Muscle of leg (tissue), 11 donors: ENCODE data around the gene ITPR2. TPM values are rescaled to one million over a fixed set of nuclear protein-coding genes. Genes with fewer than 3 reads are reported as not detected.

Source experiments
- DNase-seq: peaks from one replicate; pipeline ENCODE4 v3.0.0; 2013
- H3K27ac ChIP-seq: one replicate; pipeline ENCODE4 v1.5.1; 2013; ENCODE audit warnings: mild to moderate bottlenecking, low read length, control low read depth
- H3K27me3 ChIP-seq: one replicate; pipeline ENCODE4 v1.6.1; 2013; ENCODE audit warnings: low read length; ENCODE audit not compliant: control insufficient read depth, insufficient read depth
- H3K36me3 ChIP-seq: one replicate; pipeline ENCODE4 v1.6.1; 2013; ENCODE audit warnings: low read length; ENCODE audit not compliant: control insufficient read depth, insufficient read depth
- H3K4me1 ChIP-seq: one replicate; pipeline ENCODE4 v1.6.1; 2013; ENCODE audit warnings: low read length; ENCODE audit not compliant: control insufficient read depth, insufficient read depth
- H3K4me3 ChIP-seq: one replicate; pipeline ENCODE4 v1.5.1; 2013; ENCODE audit warnings: low read length, control low read depth
- H3K9me3 ChIP-seq: replicated peaks from 2 replicates; pipeline ENCODE4 v1.6.1; 2013; ENCODE audit warnings: low read depth, low read length; ENCODE audit not compliant: control insufficient read depth
- WGBS: methylation state at CpG from one replicate; pipeline ENCODE4 v1.1.5; 2013; ENCODE audit warnings: missing lambda C conversion rate; ENCODE audit not compliant: insufficient coverage; 5-methylcytosine and 5-hydroxymethylcytosine counted together
- polyA plus RNA-seq, 8 donors: library from polyadenylated mRNA; unstranded; fragments of 120-200 nt; gene quantifications; one replicate each; pipeline versions ENCODE4 v1.2.1 to v1.2.3, GENCODE V29; 2013; ENCODE audit warnings: inconsistent platforms in 1 of 8, low replicate concordance in 1 of 8; ENCODE audit not compliant: insufficient read length in 8 of 8, insufficient read depth in 1 of 8
- total RNA-seq: library from RNA; stranded (reverse); fragments of 120-200 nt; gene quantifications from one replicate; pipeline ENCODE4 v1.2.4, GENCODE V29; 2013

The ITPR2 gene
- total and polyA plus RNA-seq, 9 donors, result 1.9 to 5.8 (median 3.5) TPM

DNA sequence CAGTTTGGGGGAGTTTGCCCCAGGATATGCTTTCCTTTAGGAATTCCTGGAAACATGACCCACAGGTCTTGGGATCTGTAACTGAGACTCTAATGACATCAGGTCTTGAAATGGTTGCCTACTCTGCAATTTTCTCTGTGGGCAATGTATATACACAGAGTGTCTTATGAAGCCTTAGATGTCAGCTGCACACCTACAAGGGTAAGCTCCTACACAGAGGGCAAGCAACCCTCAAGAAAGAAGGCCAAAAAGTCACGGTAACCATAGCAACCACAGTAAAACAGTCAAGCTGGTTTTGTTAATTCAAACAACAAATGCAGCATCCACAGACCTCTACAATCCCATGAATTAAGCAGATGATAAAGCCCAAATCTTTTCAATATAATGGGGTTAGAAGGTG is 344.6 kb downstream of the ITPR2 start:
- Histone ChIP-seq H3K27me3 (no peaks in the 10 kb centered on the region), H3K27ac (no peak overlapping the region), H3K4me1 (no peaks in the 10 kb centered on the region), H3K4me3 (no peak overlapping the region), H3K36me3 (no peaks in the 10 kb centered on the region), H3K9me3 (no peaks in the 10 kb centered on the region)
- no peak for DNase-seq
- WGBS, result no CpG with 5 or more reads among the region's 1 CpG

DNA sequence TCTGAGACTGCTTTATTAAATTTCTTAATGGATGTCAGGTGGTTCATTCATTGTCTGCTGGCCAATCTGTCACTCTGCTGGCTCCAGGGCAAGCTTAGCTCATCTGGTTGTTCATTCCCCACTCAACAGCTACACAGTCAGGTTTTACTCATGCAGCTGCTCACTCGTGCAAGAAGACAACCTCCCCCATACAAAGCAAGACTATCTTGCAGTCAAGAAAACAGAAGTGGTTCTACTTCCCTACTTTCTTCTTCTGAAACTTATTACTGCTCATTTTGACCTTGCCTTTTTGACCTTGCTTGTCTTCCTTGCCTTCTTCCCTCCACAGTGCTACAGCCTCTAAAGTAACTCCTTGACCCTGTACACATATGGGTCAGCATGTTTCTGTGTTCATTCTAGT is 359.7 kb downstream of the ITPR2 start:
- no peaks in the 10 kb centered on the region for H3K36me3 ChIP-seq
- no peak overlapping the region for H3K4me3 ChIP-seq
- H3K27ac ChIP-seq, result no peak overlapping the region
- DNase-seq, result peak; percentile 24
- no peaks in the 10 kb centered on the region for H3K9me3 ChIP-seq
- 17% methylated on average over 1 of the region's 1 CpG for WGBS
- no peaks in the 10 kb centered on the region for H3K4me1 ChIP-seq
- no peaks in the 10 kb centered on the region for H3K27me3 ChIP-seq

DNA sequence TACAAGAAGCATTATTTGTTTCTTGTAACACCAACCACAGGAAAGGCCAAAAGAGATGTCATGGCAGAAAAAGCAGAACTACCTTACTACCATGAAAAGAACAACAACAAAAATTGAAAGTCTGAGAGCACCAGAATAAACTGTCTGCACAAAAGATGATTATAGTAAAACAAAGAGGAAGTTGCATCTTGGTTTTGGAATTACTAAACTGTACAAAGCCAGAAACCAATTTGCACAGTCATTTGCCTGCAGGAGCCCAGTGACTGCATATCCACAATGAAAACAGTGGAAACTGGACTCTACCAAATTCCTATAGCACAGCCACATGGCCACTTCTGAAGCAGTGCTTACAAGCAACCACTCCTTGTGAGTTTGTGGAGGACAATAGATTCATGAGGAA is 361.4 kb downstream of the ITPR2 start:
- Histone ChIP-seq H3K4me3 (no peak overlapping the region), H3K27ac (no peak overlapping the region), H3K4me1 (no peaks in the 10 kb centered on the region), H3K9me3 (no peaks in the 10 kb centered on the region), H3K36me3 (no peaks in the 10 kb centered on the region), H3K27me3 (no peaks in the 10 kb centered on the region)
- peak; percentile 62 for DNase-seq

DNA sequence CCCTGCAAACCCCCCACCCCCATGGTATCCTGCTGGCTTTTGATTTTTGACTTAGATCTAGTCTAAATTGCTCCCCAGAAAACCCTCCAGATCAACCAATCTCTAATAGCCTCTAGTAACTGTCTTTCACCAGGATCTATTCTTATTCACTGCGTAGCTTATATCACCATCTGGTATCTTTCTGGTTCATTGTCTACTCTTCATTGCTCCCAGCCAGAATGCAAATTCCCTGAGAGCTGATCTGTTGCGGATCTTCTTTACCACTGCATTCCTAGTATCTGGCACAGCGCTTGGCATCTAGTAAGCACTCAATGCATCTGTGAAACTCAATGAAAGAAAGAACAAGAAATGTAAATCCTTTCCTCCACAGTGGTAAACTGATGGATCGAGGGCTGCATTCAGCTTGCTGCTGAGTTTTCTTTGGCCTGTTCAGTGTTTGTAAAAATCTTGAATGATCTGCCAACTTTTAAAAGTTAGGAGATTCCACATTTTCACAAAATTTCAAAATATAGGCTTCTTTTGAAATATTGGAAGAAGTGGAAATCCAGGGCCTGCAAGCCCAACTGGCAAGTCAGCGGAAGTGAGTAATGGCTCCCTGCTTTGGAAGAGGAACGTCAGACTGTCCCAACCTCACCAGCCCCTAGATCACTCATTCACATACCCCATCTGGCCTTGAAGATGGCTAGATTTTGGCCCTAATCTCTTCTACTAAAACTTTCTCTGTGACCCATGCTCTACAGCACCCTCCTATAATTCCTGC is 363.4 kb downstream of the ITPR2 start:
- no peak overlapping the region for H3K4me3 ChIP-seq
- no peaks in the 10 kb centered on the region for H3K4me1 ChIP-seq
- H3K36me3 ChIP-seq, result no peaks in the 10 kb centered on the region
- 75% methylated on average over 3 of the region's 6 CpGs for WGBS
- H3K27me3 ChIP-seq, result no peaks in the 10 kb centered on the region
- H3K9me3 ChIP-seq, result no peaks in the 10 kb centered on the region
- no peak for DNase-seq
- H3K27ac ChIP-seq, result no peak overlapping the region

DNA sequence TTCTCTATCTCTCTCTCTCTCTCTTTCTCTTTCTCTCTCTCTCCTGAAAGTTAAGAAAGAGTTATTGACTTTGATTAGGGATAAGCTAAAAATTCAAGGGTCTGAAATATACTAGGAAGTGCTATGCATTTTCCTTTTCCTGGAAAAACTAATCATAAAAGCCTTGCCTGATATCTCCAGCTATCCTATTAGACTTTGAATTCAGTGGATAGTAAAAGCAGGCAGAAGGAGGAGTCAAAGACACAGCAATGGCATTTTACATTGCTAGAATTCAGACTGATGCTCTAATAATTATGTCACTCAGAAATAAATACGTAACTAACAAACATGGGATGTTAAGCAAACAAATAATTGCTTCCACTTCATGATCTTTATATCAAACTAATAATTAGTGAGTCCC is 365.6 kb downstream of the ITPR2 start:
- H3K4me3 ChIP-seq, result no peak overlapping the region
- no peaks in the 10 kb centered on the region for H3K4me1 ChIP-seq
- DNase-seq, result no peak
- no CpG with 5 or more reads among the region's 1 CpG for WGBS
- H3K27me3 ChIP-seq, result no peaks in the 10 kb centered on the region
- H3K9me3 ChIP-seq, result no peaks in the 10 kb centered on the region
- no peak overlapping the region for H3K27ac ChIP-seq
- no peaks in the 10 kb centered on the region for H3K36me3 ChIP-seq

DNA sequence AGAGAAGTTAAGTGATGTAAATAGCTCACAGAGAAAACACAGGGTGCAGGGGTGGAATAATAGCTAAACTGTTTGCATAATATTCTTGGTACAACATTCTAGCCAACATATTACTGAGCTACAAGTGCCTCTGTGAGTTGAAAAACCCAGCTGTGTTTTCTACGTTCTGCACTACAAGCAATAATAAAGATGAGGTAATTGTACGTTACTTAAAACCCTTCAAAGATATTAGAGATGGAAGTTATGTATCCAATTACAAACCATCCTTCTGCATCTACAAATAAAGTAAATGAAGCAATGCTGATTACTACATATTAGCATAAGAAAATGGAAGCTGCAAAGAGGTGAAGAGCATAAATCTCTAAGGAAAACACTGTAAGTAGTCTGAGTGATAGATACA is 366.3 kb downstream of the ITPR2 start:
- no peaks in the 10 kb centered on the region for H3K4me1 ChIP-seq
- no peak overlapping the region for H3K4me3 ChIP-seq
- H3K36me3 ChIP-seq, result no peaks in the 10 kb centered on the region
- H3K9me3 ChIP-seq, result no peaks in the 10 kb centered on the region
- WGBS, result no CpG with 5 or more reads among the region's 2 CpGs
- peak; percentile 65 for DNase-seq
- no peaks in the 10 kb centered on the region for H3K27me3 ChIP-seq
- H3K27ac ChIP-seq, result no peak overlapping the region

DNA sequence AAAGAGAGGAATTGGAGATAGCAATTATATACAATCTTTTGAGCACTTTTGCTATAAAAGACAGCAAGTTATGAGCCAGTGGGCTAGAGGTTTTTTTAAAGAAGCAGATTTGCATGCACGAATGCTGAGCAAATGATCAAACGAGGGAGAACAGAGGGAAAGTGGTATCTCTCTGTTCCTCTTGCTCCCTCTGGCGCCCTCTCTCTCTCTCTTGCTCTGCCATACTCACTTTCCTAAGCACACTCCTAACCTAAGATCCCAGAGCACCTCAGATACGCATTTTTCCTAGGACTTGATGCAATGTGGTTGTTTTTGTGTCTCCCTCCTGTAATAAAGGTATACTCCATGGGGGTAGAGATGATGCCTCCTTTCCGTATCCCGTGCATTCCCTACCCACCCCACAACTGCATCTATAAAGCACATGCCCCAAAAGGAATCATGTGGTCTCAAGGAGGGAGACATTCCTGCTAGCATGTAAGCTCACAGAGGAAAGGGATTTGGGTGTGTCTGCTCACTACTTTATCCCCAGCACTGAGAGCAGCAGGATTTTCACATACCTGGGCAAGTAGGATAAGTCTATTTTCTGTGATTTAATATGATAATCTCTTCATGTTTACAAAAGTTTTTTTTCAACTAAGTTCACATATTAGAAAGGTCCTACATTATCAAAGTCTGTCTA is 367.4 kb downstream of the ITPR2 start:
- DNase-seq, result peak; percentile 14
- H3K9me3 ChIP-seq, result no peaks in the 10 kb centered on the region
- no peak overlapping the region for H3K4me3 ChIP-seq
- WGBS, result 40% methylated on average over 2 of the region's 6 CpGs
- H3K27me3 ChIP-seq, result no peaks in the 10 kb centered on the region
- no peaks in the 10 kb centered on the region for H3K36me3 ChIP-seq
- no peaks in the 10 kb centered on the region for H3K4me1 ChIP-seq
- H3K27ac ChIP-seq, result no peak overlapping the region

DNA sequence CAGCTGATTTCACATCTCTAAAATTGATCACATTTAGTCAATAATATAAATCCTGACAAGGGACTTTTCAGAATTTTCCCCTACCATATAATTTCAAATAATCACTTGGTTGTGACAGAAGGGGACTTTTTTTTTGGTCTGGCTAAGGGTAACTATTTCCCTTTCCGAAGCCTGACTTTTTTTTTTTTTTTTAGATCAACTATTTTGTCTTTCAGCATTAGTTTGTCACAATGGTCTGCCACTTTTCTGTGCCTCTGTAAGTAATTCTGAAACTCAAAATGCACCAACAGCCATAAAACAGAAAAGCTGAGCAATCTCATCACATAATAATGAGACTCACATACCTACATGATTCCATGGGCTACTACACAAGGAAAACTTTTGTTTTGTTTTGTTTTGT is 371.2 kb downstream of the ITPR2 start:
- DNase-seq, result no peak
- no CpG with 5 or more reads among the region's 1 CpG for WGBS
- H3K9me3 ChIP-seq, result no peaks in the 10 kb centered on the region

DNA sequence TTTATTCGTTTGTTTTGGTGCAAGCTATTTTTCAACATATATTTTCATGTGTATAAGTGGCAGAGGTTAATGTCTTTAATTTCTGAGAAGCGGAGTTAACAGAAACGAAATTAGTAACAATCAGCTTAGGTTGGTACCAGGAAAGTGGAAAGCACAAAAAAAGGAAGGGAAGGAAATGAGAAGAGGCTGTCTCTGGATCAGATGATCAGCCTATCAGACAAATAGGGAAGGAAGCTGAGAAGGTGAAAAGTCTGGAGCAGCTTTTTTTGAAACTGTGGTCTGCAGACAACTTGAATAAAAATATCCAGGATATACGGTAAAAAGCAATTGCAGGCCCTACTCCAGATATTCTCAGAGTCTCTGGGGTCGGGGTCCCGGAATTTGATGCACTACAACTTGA is 372.6 kb downstream of the ITPR2 start:
- no peaks in the 10 kb centered on the region for H3K27me3 ChIP-seq
- H3K27ac ChIP-seq, result no peak overlapping the region
- 86% methylated on average over 2 of the region's 6 CpGs for WGBS
- DNase-seq, result peak; percentile 11
- no peaks in the 10 kb centered on the region for H3K36me3 ChIP-seq
- H3K4me1 ChIP-seq, result no peaks in the 10 kb centered on the region
- no peak overlapping the region for H3K4me3 ChIP-seq
- no peaks in the 10 kb centered on the region for H3K9me3 ChIP-seq

More for the DNA sequence above, 371.2 kb downstream of the ITPR2 start:
- no peaks in the 10 kb centered on the region for H3K27me3 ChIP-seq
- no peaks in the 10 kb centered on the region for H3K4me1 ChIP-seq
- H3K27ac ChIP-seq, result no peak overlapping the region
- no peaks in the 10 kb centered on the region for H3K36me3 ChIP-seq
- H3K4me3 ChIP-seq, result no peak overlapping the region

DNA sequence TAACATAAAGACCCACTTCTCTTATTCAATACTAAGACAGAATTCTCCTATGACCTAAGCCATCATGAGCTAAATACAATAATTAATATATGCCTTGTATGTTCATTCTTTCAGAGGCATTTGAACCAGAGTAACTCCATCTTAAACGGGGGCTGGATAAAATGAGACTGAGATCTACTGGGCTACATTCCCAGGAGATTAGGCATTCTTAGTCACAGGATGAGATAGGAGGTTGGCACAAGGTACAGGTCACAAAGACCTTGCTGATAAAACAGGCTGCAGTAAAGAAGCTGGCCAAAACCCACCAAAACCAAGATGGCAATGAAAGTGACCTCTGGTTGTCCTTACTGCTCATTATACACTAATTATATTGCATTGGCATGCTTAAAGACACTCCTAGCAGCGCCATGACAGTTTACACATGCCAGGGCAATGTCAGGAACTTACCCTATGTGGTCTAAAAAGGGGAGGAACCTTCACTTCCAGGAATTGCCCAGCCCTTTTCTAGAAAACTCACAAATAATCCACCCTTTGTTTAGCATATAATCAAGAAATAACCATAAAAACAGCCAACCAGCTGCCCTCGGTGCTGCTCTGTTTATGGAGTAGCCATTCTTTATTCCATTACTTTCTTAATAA is 376.9 kb downstream of the ITPR2 start:
- Histone ChIP-seq H3K27ac (no peak overlapping the region), H3K4me1 (no peaks in the 10 kb centered on the region), H3K9me3 (no peaks in the 10 kb centered on the region), H3K36me3 (no peaks in the 10 kb centered on the region), H3K27me3 (no peaks in the 10 kb centered on the region), H3K4me3 (no peak overlapping the region)
- no peak for DNase-seq
- 88% methylated on average over 1 of the region's 3 CpGs for WGBS
